Tibial artery (tissue), 4 donors: Measurements from ENCODE around the gene TBPL2.

Experiments
- DNase-seq, 2 donors: peaks; one replicate each; pipeline ENCODE4 v3.0.0-alpha.2; 2019
- H3K27ac ChIP-seq, 2 donors: fragments of 200-600 bp; sonication (generic) in 1 of 2; 1 replicate in 1 of 2; 2 replicates in 1 of 2; pipeline ENCODE4 v1.5.1; 2018 to 2019; ENCODE audit warnings: mild to moderate bottlenecking in 1 of 2
- H3K27me3 ChIP-seq, 2 donors: fragments of 200-600 bp; sonication (generic) in 1 of 2; one replicate each; pipeline versions ENCODE4 v1.5.1 to v1.6.0; 2016 to 2019
- H3K36me3 ChIP-seq, 3 donors: fragments of 200-600 bp; sonication (generic) in 2 of 3; one replicate each; pipeline ENCODE4 v1.5.1; 2016 to 2019; ENCODE audit warnings: mild to moderate bottlenecking in 2 of 3
- H3K4me1 ChIP-seq, 4 donors: fragments of 200-600 bp; sonication (generic) in 2 of 4; 1 replicate in 3 of 4; 2 replicates in 1 of 4; pipeline ENCODE4 v1.5.1; 2016 to 2019
- H3K4me3 ChIP-seq, 2 donors: fragments of 200-600 bp; sonication (generic) in 1 of 2; 1 replicate in 1 of 2; 2 replicates in 1 of 2; pipeline ENCODE4 v1.5.1; 2018 to 2019; ENCODE audit warnings: mild to moderate bottlenecking in 2 of 2
- H3K9me3 ChIP-seq, 3 donors: fragments of 200-600 bp; sonication (generic) in 1 of 3; one replicate each; pipeline ENCODE4 v1.5.1; 2016 to 2019
- CTCF ChIP-seq, 2 experiments: fragments of 200-600 bp in 1 of 2; fragments of 450-650 bp in 1 of 2; IDR thresholded peaks; one replicate each; pipeline ENCODE4 v1.5.1; 2017 to 2019; ENCODE audit warnings: antibody characterized with exemption in 2 of 2, mild to moderate bottlenecking in 1 of 2, moderate library complexity in 1 of 2
- intact Hi-C: fragments of 100-400 bp; cut with DNase I; formaldehyde crosslinking; loops from one replicate; pipeline ENCODE4 v1.15.0; 2023; ENCODE audit warnings: low total_unique reads

Gene TBPL2

GRCh38 chr14:55450124-55450523 lies 9.7 kb upstream of the TBPL2 start:
- no peak for DNase-seq
- intact Hi-C loops, result no loop called here
- Histone ChIP-seq H3K36me3 (no peaks in the 10 kb centered on the region), H3K9me3 (no peaks in the 10 kb centered on the region), H3K4me3 (no peak overlapping the region), H3K4me1 (peaks cover 0 to 11% (median 6%) of the 10 kb centered on the region in 4 donors), H3K27me3 (no peaks in the 10 kb centered on the region), H3K27ac (no peak overlapping the region)
- TF ChIP-seq CTCF (IDR thresholded peaks at IDR 0.05), result no peak

- H3K36me3 ChIP-seq, result no peaks in the 10 kb centered on the region
- no peak for DNase-seq
- no peaks in the 10 kb centered on the region for H3K9me3 ChIP-seq
- TF ChIP-seq CTCF (IDR thresholded peaks at IDR 0.05), result no peak
- intact Hi-C loops, result no loop called here
- H3K4me1 ChIP-seq, result peaks cover 0 to 11% (median 3%) of the 10 kb centered on the region in 4 donors
- no peaks in the 10 kb centered on the region for H3K27me3 ChIP-seq
- H3K4me3 ChIP-seq, result no peak overlapping the region
- no peak overlapping the region for H3K27ac ChIP-seq
Measured at GRCh38 chr14:55449116-55449515, 8.7 kb upstream of the TBPL2 start.

- Histone ChIP-seq H3K36me3 (no peaks in the 10 kb centered on the region), H3K4me1 (peaks cover 0 to 11% (median 3%) of the 10 kb centered on the region in 4 donors), H3K9me3 (no peaks in the 10 kb centered on the region), H3K4me3 (no peak overlapping the region), H3K27me3 (no peaks in the 10 kb centered on the region), H3K27ac (no peak overlapping the region)
- intact Hi-C loops, result no loop called here
- TF ChIP-seq CTCF (IDR thresholded peaks at IDR 0.05), result no peak
- no peak for DNase-seq
Measured at GRCh38 chr14:55448141-55448614, 7.8 kb upstream of the TBPL2 start.

- Histone ChIP-seq H3K4me3 (no peak overlapping the region), H3K27ac (no peak overlapping the region), H3K4me1 (peaks cover 0 to 11% (median 3%) of the 10 kb centered on the region in 4 donors), H3K36me3 (no peaks in the 10 kb centered on the region), H3K9me3 (no peaks in the 10 kb centered on the region), H3K27me3 (no peaks in the 10 kb centered on the region)
- no peak for TF ChIP-seq CTCF (IDR thresholded peaks at IDR 0.05)
- no peak for DNase-seq
- intact Hi-C loops, result no loop called here
Measured at GRCh38 chr14:55446833-55447232, 6.4 kb upstream of the TBPL2 start.

- Histone ChIP-seq H3K36me3 (no peaks in the 10 kb centered on the region), H3K4me3 (no peak overlapping the region), H3K27me3 (no peaks in the 10 kb centered on the region), H3K4me1 (peaks cover 0 to 11% (median 3%) of the 10 kb centered on the region in 4 donors), H3K9me3 (no peaks in the 10 kb centered on the region), H3K27ac (no peak overlapping the region)
- peak in 1 of 2 donors; percentile 47 for DNase-seq
- TF ChIP-seq CTCF (IDR thresholded peaks at IDR 0.05), result peak; percentile 43 to 44
- intact Hi-C loops, result no loop called here
Measured at GRCh38 chr14:55446127-55446736, 5.8 kb upstream of the TBPL2 start.
